Spleen (tissue), 7 donors: ENCODE measurements around the gene SLC25A26.
"Not testable (repeated sequence)": the region's sequence is repeated elsewhere in the genome, so short reads cannot be mapped to it uniquely, and the experiment has no call there.

Source experiments
- POLR2A ChIP-seq, 3 donors: fragments of 450-650 bp; IDR thresholded peaks; one replicate each; pipeline ENCODE4 v1.5.1; 2017; ENCODE audit warnings: antibody characterized with exemption in 3 of 3, mild to moderate bottlenecking in 1 of 3
- POLR2AphosphoS5 ChIP-seq, 3 donors: sonication (generic); formaldehyde crosslinking; IDR thresholded peaks; one replicate each; pipeline ENCODE4 v1.5.1; 2017; ENCODE audit warnings: antibody characterized with exemption in 3 of 3
- TF ChIP-seq, protein P1 (sequence below), 11 experiments: fragments of 200-600 bp in 7 of 11; fragments of 450-650 bp in 4 of 11; sonication (generic) in 4 of 11; IDR thresholded peaks in 8 of 11; conservative IDR thresholded peaks in 3 of 11; 1 replicate in 7 of 11; 2 replicates in 4 of 11; pipeline versions ENCODE4 v1.4.0 to v1.8.0; 2016 to 2021; ENCODE audit warnings: antibody characterized with exemption in 11 of 11, inconsistent platforms in 4 of 11, mild to moderate bottlenecking in 1 of 11
- donor health status: DM: no; HTN: no; CAD: no; lungs with moderate emphysema.
- donor health status: DM: no; HTN: no; CAD: no.
- donor health status: DM: no; HTN: no; CAD: no.

DNA sequence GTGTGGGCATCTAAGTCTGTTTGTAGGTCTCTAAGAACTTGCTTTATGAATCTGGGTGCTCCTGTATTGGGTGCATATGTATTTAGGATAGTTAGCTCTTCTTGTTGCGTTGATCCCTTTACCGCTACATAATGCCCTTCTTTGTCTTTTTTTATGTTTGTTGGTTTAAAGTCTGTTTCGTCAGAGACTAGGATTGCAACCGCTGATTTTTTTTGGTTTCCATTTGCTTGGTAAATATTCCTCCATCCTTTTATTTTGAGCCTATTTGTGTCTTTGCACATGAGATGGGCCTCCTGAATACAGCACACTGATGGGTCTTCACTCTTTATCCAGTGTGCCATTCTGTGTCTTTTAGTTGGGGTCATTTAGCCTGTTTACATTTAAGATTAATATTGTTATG is 71.1 kb downstream of the SLC25A26 start:
- TF ChIP-seq, protein P1, sequence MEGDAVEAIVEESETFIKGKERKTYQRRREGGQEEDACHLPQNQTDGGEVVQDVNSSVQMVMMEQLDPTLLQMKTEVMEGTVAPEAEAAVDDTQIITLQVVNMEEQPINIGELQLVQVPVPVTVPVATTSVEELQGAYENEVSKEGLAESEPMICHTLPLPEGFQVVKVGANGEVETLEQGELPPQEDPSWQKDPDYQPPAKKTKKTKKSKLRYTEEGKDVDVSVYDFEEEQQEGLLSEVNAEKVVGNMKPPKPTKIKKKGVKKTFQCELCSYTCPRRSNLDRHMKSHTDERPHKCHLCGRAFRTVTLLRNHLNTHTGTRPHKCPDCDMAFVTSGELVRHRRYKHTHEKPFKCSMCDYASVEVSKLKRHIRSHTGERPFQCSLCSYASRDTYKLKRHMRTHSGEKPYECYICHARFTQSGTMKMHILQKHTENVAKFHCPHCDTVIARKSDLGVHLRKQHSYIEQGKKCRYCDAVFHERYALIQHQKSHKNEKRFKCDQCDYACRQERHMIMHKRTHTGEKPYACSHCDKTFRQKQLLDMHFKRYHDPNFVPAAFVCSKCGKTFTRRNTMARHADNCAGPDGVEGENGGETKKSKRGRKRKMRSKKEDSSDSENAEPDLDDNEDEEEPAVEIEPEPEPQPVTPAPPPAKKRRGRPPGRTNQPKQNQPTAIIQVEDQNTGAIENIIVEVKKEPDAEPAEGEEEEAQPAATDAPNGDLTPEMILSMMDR (IDR thresholded peaks at IDR 0.05 in 8 of 11, conservative IDR thresholded peaks at IDR 0.05 in 3 of 11), result not testable (repeated sequence)
- not testable (repeated sequence) for TF ChIP-seq POLR2AphosphoS5, POLR2A (IDR thresholded peaks at IDR 0.05)
